Heart left ventricle (tissue), 13 donors: ENCODE results near the gene PTS.

Experiments
- CTCF ChIP-seq, 12 donors: fragments of 200-600 bp; sonication (generic) in 4 of 12; IDR thresholded peaks; one replicate each; pipeline versions ENCODE4 v1.5.0 to v1.8.0; 2018 to 2022; ENCODE audit warnings: antibody characterized with exemption in 12 of 12, mild to moderate bottlenecking in 5 of 12
- POLR2A ChIP-seq, 2 donors: fragments of 450-650 bp; IDR thresholded peaks; one replicate each; pipeline ENCODE4 v1.6.1; 2017; ENCODE audit warnings: antibody characterized with exemption in 2 of 2, mild to moderate bottlenecking in 2 of 2, moderate library complexity in 2 of 2
- donor health status: ischemic (EF 13 %, LVEDD 7.1; RV severe dilation, severe dysfunction).
- donor health status: DM: no; HTN: yes; CAD: no.
- donor health status: DM: no; HTN: no; CAD: no.
- donor health status: ischemic (EF 25% LVEDD 6.9; RV normal size, moderate dysfunction).
- donor health status: ischemic (EF 25% LVEDD 5.7; RV mildly dilated, moderate dysfunction).
- donor health status: ischemic (EF 35%, LVEDD 5.7; RV mildly dilated, moderate dysfunction).
- donor health status: nonischemic (EF 11% LVEDD 7.7; RV severe dilation, severe dysfunction).
- donor health status: DM: yes; HTN: yes; CAD: no.
- donor health status: PGD.
- donor health status: ischemic (EF 29% LVEDD 5.4; RV normal size, mild dysfunction).
- donor health status: nonischemic (EF 23%, LVEDD 6.1; RV moderate dilation, normal function).

- TF ChIP-seq POLR2A (IDR thresholded peaks at IDR 0.05) = no peak
- no peak for TF ChIP-seq CTCF (IDR thresholded peaks at IDR 0.05)
Measured at GRCh38 chr11:112274007-112274783, 48.0 kb downstream of the PTS start.
